ENCODE data around the gene REXO4.
"Not testable (repeated sequence)": the region's sequence is repeated elsewhere in the genome, so short reads cannot be mapped to it uniquely, and the experiment has no call there.

REXO4 gene

DNA sequence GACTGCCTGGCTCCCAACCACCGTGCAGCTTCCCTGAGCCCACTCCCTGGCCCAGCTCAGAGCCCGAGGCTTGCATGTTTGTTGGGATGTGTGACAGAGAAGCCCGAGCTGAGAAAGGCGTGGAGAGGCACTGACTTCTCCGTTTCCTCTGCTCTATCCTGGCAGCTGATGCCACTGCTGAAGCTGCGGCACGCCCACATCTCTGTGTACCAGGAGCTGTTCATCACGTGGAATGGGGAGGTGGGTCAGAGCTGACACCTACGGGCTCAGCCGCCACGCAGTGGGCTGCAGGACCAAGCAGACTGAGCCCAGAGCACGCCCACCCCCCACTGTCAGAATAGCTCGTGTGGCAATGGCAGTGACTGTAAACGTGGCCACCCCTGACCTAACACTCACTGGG is 32.4 kb downstream of the REXO4 start:
- DNase-seq, result no peak

GRCh38 chr9:133384736-133385321 is 33.0 kb downstream of the REXO4 start:
- DNase-seq, result no peak

DNA sequence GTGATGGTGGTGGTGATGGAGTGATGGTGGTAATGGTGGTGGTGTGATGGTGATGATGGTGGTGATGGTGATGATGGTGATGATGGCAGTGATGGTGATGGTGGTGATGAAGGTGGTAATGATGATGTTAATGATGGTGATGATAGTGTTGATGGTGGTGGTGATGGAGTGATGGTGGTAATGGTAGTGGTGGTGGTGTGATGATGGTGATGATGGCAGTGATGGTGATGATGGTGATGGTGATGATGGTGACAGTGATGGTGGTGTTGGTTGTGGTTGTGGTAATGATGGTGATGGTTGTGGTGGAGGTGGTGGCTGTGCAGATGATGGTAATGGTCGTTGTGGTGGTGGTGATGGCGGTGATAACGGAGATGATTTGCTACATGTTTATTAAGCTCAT is 34.4 kb downstream of the REXO4 start:
- no peak for DNase-seq

DNA sequence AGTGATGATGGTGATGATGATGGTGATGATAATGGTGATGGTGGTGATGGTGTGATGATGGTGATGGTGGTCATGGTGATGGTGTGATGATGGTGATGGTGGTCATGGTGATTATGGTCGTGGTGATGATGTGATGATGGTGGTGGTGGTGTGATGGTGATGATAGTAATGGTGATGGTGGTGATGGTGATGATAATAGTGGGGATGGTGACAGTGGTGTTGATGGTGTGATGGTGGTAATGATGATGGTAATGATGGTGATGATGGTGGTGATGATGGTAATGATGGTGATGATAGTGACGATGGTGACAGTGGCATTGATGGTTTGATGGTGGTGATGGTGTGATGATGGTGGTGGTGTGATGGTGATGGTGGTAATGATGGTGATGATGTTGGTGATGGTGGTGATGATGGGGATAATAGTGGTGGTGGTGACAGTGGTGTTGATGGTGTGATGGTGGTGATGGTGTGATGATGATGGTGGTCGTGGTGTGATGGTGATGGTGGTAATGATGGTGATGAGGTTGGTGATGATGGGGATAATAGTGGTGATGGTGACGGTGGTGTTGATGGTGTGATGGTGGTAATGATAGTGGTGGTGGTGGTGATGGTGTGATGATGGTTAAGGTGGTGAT is 35.2 kb downstream of the REXO4 start:
- DNase-seq, result no peak

- DNase-seq, result no peak
Measured at GRCh38 chr9:133380734-133381133, 37.1 kb downstream of the REXO4 start.

- no peak for DNase-seq
Measured at GRCh38 chr9:133379153-133380086, 38.4 kb downstream of the REXO4 start.

DNA sequence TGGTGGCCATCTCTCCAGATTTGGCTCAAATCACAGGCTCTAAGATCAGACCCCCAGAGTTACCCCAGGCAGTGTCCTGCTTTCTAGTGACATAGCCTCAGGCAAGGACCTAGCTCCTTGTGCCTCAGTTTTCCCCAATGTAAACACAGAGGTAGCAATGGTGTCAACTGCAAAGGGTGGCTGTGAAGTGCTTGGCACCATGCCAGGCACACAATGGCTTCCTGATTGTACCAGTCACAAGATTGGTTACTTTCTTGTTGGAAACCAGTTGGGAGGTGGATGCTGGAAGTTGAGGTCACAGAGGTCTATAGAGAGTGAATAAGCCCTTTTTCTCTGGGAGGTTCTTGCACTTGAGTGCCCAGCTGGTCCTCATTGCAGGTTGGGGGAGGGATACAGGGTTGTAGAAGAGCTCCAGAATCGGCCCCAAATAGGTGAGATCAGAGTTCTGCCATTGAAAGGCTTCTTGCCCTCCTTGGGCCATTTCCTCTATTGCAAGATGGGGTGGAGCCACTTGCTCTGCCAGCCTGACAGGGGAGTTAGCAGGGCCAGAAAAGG is 39.3 kb downstream of the REXO4 start:
- DNase-seq, result no peak

DNA sequence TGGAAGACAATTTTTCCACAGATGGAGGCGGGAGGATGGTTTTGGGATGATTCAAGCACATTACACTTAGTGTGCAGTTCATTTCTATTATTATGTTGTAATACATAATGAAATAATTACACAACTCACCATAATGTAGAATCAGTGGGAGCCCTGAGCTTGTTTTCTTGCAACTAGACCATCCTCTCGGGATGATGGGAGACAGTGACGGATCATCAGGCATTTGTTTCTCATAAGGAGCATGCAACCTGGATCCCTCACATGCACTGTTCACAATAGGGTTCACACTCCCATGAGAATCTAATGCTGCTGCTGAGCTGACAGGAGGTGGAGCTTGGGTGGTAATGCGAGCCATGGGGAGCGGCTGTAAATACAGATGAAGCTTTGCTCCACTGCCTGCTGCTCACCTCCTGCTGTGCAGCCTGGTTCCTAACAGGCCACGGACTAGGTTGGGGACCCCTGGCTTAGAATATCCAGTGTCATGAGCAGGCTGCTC is 40.0 kb downstream of the REXO4 start:
- DNase-seq, result no peak

GRCh38 chr9:133377280-133377679 is 40.5 kb downstream of the REXO4 start:
- not testable (repeated sequence) for DNase-seq

GRCh38 chr9:133375724-133376654 is 41.8 kb downstream of the REXO4 start, which contains the start of the genes STKLD1 and SURF4:
Gene STKLD1, plus strand, starts transcription at chr9:133376366. Its CDS starts 108 bp downstream, at chr9:133376474.
Gene SURF4, minus strand, starts transcription at chr9:133376060. Its CDS starts 91 bp downstream, at chr9:133375969.
- DNase-seq, result peak; percentile 92

DNA sequence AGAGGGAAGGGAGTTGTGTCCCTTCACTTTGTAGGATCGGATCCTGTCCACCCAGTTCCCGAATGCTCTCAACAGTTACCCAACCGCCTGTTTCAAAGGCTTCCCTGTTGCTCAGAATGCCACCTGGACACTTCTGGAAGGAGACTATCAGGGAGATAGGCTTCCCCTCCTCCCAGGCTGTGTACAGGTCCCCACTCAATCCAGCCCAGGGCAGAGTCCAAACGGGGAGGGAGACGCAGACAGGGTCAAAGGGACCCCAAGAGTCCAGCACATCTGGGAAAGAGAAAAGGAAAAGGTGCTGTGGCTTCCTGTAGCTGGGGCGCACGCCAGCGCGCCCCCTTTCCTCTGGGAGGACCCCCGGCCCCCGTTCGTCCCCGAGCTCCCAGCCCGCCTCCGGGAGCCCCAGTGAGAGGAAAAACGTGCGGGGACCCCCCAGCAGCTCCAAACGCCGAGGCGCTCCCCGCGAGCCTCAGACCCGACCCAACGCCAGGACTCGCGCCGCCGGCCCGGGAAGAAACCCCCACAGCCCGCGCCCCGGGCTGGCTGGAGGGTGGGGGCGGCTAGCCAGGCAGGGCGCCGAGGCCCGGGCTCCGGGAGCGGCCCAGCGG is 42.6 kb downstream of the REXO4 start:
- DNase-seq, result no peak

DNA sequence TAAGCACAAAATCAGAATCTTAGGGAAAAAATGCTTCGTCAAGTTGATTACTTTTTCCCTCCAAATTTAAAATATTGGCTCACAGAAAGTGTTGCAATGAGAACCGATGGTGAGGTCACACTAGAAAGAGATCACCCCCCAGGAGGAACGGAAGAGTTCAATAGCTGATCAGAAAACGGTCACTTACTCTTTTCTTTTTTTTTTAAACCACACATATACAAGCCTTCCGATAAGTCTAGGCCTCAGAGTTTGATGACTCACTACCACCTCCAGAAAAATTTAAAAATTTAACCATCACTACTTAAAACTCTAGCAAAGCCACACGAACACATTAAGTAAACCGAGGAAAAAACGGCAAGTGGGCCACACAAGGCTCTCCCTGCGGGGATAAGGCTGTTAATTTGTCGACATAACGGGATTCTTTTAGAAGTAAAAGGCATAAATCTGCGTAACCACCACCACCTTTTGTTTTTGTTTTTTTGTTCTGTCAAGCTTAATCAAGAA is 43.1 kb downstream of the REXO4 start:
- no peak for DNase-seq

DNA sequence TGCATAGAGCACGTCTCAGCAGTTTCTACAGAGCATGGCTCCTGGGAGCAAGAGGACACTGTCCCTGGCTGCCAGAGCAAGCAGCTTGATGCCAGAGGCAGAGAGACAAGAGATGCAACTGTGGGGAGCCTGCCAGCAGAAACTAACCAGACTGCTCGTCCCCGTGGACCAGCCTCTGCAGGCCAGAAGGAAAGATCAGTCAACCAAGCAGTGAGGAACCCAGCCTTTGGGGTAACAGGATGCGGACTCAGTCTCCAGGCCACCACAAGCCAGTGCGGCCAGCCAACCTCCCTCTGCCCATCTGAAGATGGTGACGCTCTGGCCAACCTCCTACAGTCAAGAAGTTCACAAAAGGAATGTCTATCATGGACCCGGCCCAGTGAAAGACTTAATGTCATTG is 45.7 kb downstream of the REXO4 start:
- no peak for DNase-seq

DNA sequence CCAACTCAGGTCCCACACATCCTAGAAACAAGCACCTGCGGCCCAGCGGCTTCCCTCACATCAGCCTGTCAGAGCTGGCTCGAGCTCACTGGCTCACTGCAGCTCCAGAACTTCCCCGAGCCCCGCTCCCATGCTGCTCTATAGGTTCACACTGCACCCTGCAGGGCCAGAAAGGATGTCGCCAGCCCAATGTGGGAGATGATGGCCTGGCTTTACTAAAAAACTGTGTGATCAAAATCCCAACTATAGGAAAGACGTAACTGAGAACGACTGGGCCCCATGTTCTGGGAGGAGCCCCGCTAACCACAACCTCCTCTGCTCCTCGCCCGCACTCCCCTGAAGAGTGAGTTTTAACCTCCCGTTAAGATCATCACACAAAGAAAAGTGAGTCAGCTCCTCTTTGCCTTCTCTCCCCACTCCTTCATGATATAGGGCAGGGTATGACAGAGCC is 46.5 kb downstream of the REXO4 start:
- no peak for DNase-seq

DNA sequence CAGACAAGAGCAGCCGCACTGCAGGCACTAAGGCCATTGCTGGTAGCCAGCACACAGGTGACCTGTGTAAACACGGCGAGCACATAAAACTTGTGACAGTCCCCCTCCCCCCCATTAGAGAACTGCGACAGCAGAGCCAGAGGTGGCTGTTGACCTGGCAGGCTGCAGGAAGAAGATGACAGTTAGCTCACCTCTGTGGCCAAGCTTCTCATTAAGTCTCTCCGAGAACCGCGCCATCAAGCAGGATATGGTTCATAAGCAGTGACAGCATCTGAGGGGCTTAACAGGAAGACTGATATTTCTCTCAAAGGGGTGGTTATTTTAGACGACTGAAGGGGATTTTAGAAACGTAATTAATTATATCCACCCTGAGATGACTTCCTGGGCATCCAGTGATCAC is 47.1 kb downstream of the REXO4 start:
- DNase-seq, result no peak

DNA sequence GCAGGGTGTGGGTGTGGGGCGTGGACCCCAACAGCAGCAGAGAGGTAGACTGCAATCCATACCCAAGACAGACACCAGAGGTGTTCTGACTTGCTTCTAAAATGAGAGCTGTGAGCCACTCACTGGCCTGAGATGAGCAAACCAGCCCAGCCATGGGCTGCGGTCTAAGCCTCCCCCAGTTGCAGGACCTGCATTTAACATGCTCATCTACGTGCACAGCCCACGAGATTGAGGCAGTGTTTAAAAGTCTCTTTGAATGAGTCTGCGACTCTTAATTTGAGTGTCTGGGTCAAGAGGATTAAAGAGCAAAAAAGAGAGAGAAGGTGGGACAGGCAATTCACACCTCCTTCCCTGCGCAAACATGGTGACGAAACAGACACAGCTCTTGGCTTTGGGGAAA is 47.9 kb downstream of the REXO4 start:
- DNase-seq, result no peak

DNA sequence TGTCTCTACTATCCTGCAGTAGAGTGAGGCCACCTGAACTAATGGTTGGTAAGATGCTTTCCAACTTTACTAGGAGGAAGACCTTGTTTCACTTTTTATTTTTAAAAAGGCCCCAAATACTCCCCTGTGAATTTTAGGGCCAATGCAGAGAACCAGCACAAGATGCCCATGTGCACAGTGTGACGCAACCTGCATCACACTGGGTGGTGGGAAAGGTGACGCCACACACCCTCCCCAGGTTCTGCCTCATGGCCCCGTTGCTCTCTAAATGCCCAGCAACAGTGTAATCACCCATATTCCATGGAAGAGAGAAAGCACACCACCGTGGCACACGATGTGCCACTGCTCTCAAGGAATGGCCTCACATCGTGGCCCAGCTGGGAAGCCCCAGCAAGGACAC is 48.4 kb downstream of the REXO4 start:
- no peak for DNase-seq

GRCh38 chr9:133368249-133368881 is 49.4 kb downstream of the REXO4 start:
- DNase-seq, result no peak

DNA sequence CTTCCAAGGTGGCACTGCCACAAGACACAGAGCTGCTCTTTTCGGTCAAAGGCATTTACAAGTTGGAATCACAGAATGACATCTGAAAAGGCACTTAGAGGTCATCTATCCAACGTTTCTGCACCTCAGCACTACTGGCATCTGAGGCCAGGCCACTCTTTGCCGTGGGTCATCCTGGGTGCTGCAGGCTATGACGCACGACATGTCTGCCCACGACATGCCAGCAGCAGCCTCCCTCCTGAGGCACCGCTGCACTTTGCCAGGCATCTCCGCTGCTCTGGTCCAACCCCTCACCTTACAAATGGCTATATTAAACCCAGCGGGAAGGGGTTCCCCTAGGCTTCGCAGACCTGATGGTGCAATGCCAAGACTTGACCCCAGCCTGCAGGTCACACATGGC is 50.0 kb downstream of the REXO4 start:
- DNase-seq, result no peak

DNA sequence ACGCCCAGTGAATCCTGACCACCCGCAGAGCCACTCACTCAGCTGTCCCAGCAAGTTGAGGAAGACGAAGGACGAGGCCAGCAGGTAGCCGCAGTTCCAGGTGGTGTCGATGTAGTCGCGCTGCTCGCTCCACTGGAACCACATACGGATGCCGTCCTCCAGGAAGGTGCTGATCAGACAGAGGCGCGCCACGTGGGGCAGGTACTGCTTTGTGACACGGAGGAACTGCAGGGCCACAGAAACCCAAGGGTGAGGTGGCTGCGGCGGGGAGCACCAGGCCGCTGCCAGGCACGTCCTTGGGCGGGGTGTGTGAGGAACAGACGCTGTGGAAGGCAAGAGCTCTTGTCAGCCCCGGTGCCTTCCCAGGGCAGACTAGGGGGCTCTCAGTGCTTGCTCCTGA is 50.6 kb downstream of the REXO4 start:
- no peak for DNase-seq

- no peak for DNase-seq
Measured at GRCh38 chr9:133366435-133366834, 51.4 kb downstream of the REXO4 start.
